IMR-90 (cell line): ENCODE results near the gene TNNI3K. TPM values are rescaled to one million over a fixed set of nuclear protein-coding genes. Genes with fewer than 3 reads are reported as not detected.

Experiments used
- ATAC-seq: fragments of 200-7000 bp; cut with Tn5 transposase; 2 replicates; pipeline ENCODE4 v1.9.1; 2020; ENCODE audit warnings: low read depth, mild to moderate bottlenecking, moderate library complexity
- BruUV-seq: library from RNA; stranded (reverse); fragments of 400-500 nt; replicated peaks from 2 replicates; lab custom pipeline; 2021; lab: Mats Ljungman, UMichigan
- CTCF ChIA-PET: fragments of 300-600 bp; formaldehyde crosslinking; extraction: SDS; loops from one replicate; lab custom pipeline; 2021; ENCODE audit warnings: antibody characterized with exemption; lab: Yijun Ruan, JAX
- POLR2A ChIA-PET: fragments of 300-600 bp; sonication (Branson Sonifier 250); formaldehyde crosslinking; loops from one replicate; lab custom pipeline; 2022; ENCODE audit warnings: antibody characterized with exemption; ENCODE audit not compliant: unreplicated experiment; lab: Charles Lee
- DNase-seq: peaks from one replicate; pipeline ENCODE4 v3.0.0; 2013
- H2AFZ ChIP-seq: replicated peaks from 2 replicates; pipeline ENCODE3; 2013; ENCODE audit warnings: low read length, mild to moderate bottlenecking; ENCODE audit not compliant: poor library complexity
- H2AK5ac ChIP-seq: 2 replicates; pipeline ENCODE4 v1.6.1; 2013; ENCODE audit warnings: low read depth, low read length, inconsistent platforms
- H2AK9ac ChIP-seq: replicated peaks from 2 replicates; pipeline ENCODE3; 2013; ENCODE audit warnings: mild to moderate bottlenecking, low read depth, low read length, moderate library complexity; ENCODE audit not compliant: poor library complexity
- H2BK120ac ChIP-seq: 2 replicates; pipeline ENCODE4 v1.6.1; 2013; ENCODE audit warnings: low read depth, low read length, inconsistent platforms
- H2BK15ac ChIP-seq: 3 replicates; pipeline ENCODE4 v1.6.1; 2013; ENCODE audit warnings: low read depth, low read length, inconsistent platforms
- H2BK20ac ChIP-seq: 2 replicates; pipeline ENCODE4 v1.6.1; 2013; ENCODE audit warnings: low read depth, mild to moderate bottlenecking, inconsistent platforms, low read length, moderate library complexity
- H2BK5ac ChIP-seq: 2 replicates; pipeline ENCODE4 v1.6.1; 2013; ENCODE audit warnings: mild to moderate bottlenecking, low read depth, low read length, inconsistent platforms; ENCODE audit not compliant: poor library complexity, severe bottlenecking
- H3K14ac ChIP-seq: replicated peaks from 2 replicates; pipeline ENCODE4 v1.6.1; 2013; ENCODE audit warnings: low read depth, low read length, inconsistent platforms
- H3K18ac ChIP-seq: 2 replicates; pipeline ENCODE4 v1.6.1; 2013; ENCODE audit warnings: low read depth, low read length, control low read depth
- H3K23ac ChIP-seq: 2 replicates; pipeline ENCODE4 v1.6.1; 2013; ENCODE audit warnings: low read depth, low read length, inconsistent platforms
- H3K27ac ChIP-seq: 2 replicates; pipeline ENCODE4 v1.5.1; 2013; ENCODE audit warnings: mild to moderate bottlenecking, control low read depth, low read length; ENCODE audit not compliant: insufficient read depth
- H3K27me3 ChIP-seq: 2 replicates; pipeline ENCODE4 v1.6.1; 2013; ENCODE audit warnings: low read length; ENCODE audit not compliant: control insufficient read depth, insufficient read depth
- H3K36me3 ChIP-seq: 2 replicates; pipeline ENCODE4 v1.6.1; 2013; ENCODE audit warnings: low read length, mixed read lengths; ENCODE audit not compliant: control insufficient read depth, insufficient read depth
- H3K4ac ChIP-seq: 2 replicates; pipeline ENCODE4 v1.6.1; 2013; ENCODE audit warnings: low read depth, low read length, inconsistent platforms
- H3K4me1 ChIP-seq: 2 replicates; pipeline ENCODE4 v1.6.1; 2013; ENCODE audit warnings: low read length, mixed read lengths; ENCODE audit not compliant: control insufficient read depth, insufficient read depth
- H3K4me2 ChIP-seq: 2 replicates; pipeline ENCODE4 v1.6.1; 2013; ENCODE audit warnings: low read depth, mild to moderate bottlenecking, control low read depth, low read length, moderate library complexity
- H3K4me3 ChIP-seq: 2 replicates; pipeline ENCODE4 v1.5.1; 2013; ENCODE audit warnings: low read depth, mild to moderate bottlenecking, control low read depth, low read length, moderate library complexity; ENCODE audit not compliant: insufficient read depth
- H3K56ac ChIP-seq: 2 replicates; pipeline ENCODE4 v1.6.1; 2013; ENCODE audit warnings: low read length, inconsistent platforms; ENCODE audit not compliant: insufficient read depth; ENCODE audit errors: extremely low read depth
- H3K79me1 ChIP-seq, 2 experiments: 2 replicates each; pipeline ENCODE4 v1.6.1; 2013; ENCODE audit warnings: low read length in 2 of 2, inconsistent platforms in 1 of 2, low read depth in 1 of 2
- H3K9ac ChIP-seq: 2 replicates; pipeline ENCODE4 v1.6.1; 2013; ENCODE audit warnings: low read depth, low read length, control low read depth
- H3K9me1 ChIP-seq: 2 replicates; pipeline ENCODE4 v1.6.1; 2013; ENCODE audit warnings: low read length, inconsistent platforms; ENCODE audit not compliant: insufficient read depth
- H3K9me3 ChIP-seq: 2 replicates; pipeline ENCODE4 v1.6.1; 2013; ENCODE audit warnings: low read length; ENCODE audit not compliant: control insufficient read depth, insufficient read depth
- H4K20me1 ChIP-seq: 2 replicates; pipeline ENCODE4 v1.6.1; 2013; ENCODE audit warnings: low read length, inconsistent platforms; ENCODE audit not compliant: insufficient read depth
- H4K5ac ChIP-seq: 2 replicates; pipeline ENCODE4 v1.6.1; 2013; ENCODE audit warnings: mild to moderate bottlenecking, low read depth, low read length, control low read depth
- H4K8ac ChIP-seq, 2 experiments: 2 replicates each; pipeline ENCODE4 v1.6.1; 2013; ENCODE audit warnings: low read depth in 2 of 2, low read length in 2 of 2, control low read depth in 1 of 2, inconsistent platforms in 1 of 2
- H4K91ac ChIP-seq: 2 replicates; pipeline ENCODE4 v1.6.1; 2013; ENCODE audit warnings: low read depth, low read length, inconsistent platforms; ENCODE audit not compliant: insufficient read depth
- CEBPB ChIP-seq: IDR thresholded peaks from 2 replicates; pipeline ENCODE4 v1.6.1; 2012; ENCODE audit warnings: low read depth, low read length, improper control_type of control experiment
- CHD1 ChIP-seq: IDR thresholded peaks from 2 replicates; pipeline ENCODE4 v1.6.1; 2012; ENCODE audit warnings: low read depth, low read length, improper control_type of control experiment
- FOS ChIP-seq: fragments of 150-350 bp; IDR thresholded peaks from 2 replicates; pipeline ENCODE4 v1.6.1; 2016; ENCODE audit warnings: low read depth, low read length
- MAFK ChIP-seq: IDR thresholded peaks from 2 replicates; pipeline ENCODE4 v1.6.1; 2012; ENCODE audit warnings: low read depth, low read length, improper control_type of control experiment
- RAD21 ChIP-seq: IDR thresholded peaks from 2 replicates; pipeline ENCODE4 v1.6.1; 2012; ENCODE audit warnings: low read length, improper control_type of control experiment
- RCOR1 ChIP-seq: IDR thresholded peaks from 2 replicates; pipeline ENCODE4 v1.6.1; 2012; ENCODE audit warnings: mild to moderate bottlenecking, low read length, improper control_type of control experiment; ENCODE audit not compliant: insufficient replicate concordance
- SMC3 ChIP-seq: fragments of 150-350 bp; IDR thresholded peaks from 2 replicates; pipeline ENCODE4 v1.6.1; 2016; ENCODE audit warnings: low read depth, mild to moderate bottlenecking, antibody characterized with exemption, low read length, moderate library complexity
- WGBS, 2 experiments: methylation state at CpG; one replicate each; pipeline versions ENCODE4 v1.1.5 to v1.1.7; 2013; ENCODE audit warnings: missing lambda C conversion rate in 2 of 2; ENCODE audit not compliant: insufficient read length in 1 of 2; ENCODE audit errors: extremely low coverage in 2 of 2; 5-methylcytosine and 5-hydroxymethylcytosine counted together
- dilution Hi-C: fragments of 300-500 bp; cut with HindIII; formaldehyde crosslinking; loops from one replicate; pipeline ENCODE4 v1.14.3; 2018; ENCODE audit warnings: low sequenced_read_pairs; ENCODE audit not compliant: unreplicated experiment
- in situ Hi-C: fragments of 300-500 bp; cut with MboI; formaldehyde crosslinking; loops from 3 replicates; pipeline ENCODE4 v1.14.3; 2019; ENCODE audit warnings: low sequenced_read_pairs, inconsistent platforms, mixed read lengths
- intact Hi-C: fragments of 100-400 bp; cut with micrococcal nuclease; formaldehyde crosslinking; loops from 2 replicates; pipeline ENCODE4 v1.10.0; 2022
- polyA plus RNA-seq, 3 experiments: library from polyadenylated mRNA; depleted of rRNA; stranded (reverse); fragments of >200 nt; gene quantifications; 2 replicates each; pipeline ENCODE4 v1.2.3, GENCODE V29; 2012; ENCODE audit warnings: low replicate concordance in 1 of 3
- total RNA-seq: library from RNA; depleted of rRNA; stranded (reverse); fragments of >200 nt; gene quantifications from 2 replicates; pipeline ENCODE4 v1.2.3, GENCODE V29; 2012

TNNI3K gene
- total and polyA plus RNA-seq, 2 of the 4 experiments (the other 2 are of a cell fraction): 0.90 to 1.3 TPM

DNA sequence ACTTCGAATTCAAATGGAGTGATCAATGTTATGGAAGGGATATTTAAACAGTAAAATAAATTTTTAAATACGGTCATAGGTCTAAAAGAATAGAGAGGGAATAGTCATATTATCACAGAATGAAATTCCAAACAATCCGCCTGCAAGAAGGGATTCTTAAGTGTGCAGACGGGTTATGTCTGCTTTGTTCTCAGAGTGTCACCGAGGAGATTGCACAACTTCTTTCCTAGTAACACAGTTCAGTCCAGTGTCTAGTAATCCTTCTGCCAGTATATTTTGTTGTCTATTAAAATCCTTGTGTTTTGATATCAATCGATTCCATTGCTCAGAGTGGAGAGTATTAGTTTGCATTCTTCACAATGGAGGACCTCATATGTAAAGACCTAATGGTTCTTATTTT lies 228.8 kb downstream of the TNNI3K start:
- Histone ChIP-seq H2AFZ (no peak overlapping the region), H3K36me3 (no peaks in the 10 kb centered on the region), H2AK9ac (no peak overlapping the region), H4K91ac (no peak overlapping the region), H4K8ac (no peak overlapping the region), H3K56ac (no peak overlapping the region), H2BK120ac (no peak overlapping the region), H3K4me3 (no peak overlapping the region), H2BK15ac (no peak overlapping the region), H3K27ac (no peak overlapping the region), H2BK5ac (peak overlapping the region; percentile 48), H4K20me1 (no peaks in the 10 kb centered on the region), H3K4me2 (no peak overlapping the region), H3K4me1 (peaks cover 2% of the 10 kb centered on the region; the same call in 1 of the 2 replicates), H3K27me3 (no peaks in the 10 kb centered on the region), H3K9me3 (no peaks in the 10 kb centered on the region), H3K18ac (no peak overlapping the region; the same call in 1 of the 2 replicates), H4K5ac (no peak overlapping the region), H3K79me1 (no peaks in the 10 kb centered on the region), H2AK5ac (no peak overlapping the region), H3K14ac (no peak overlapping the region), H3K4ac (no peak overlapping the region), H3K9ac (no peak overlapping the region), H2BK20ac (no peak overlapping the region), H3K9me1 (no peaks in the 10 kb centered on the region), H3K23ac (no peak overlapping the region)
- intact Hi-C loops (loop anchor here (5.0 to 10.0 kb wide), 2 partner anchors 97 to 259 kb away; no protein-coding TSS in a partner anchor), dilution Hi-C loops (no loop called here), in situ Hi-C loops (no loop called here)
- WGBS, 2 experiments: no CpG with 5 or more reads among the region's 6 CpGs
- TF ChIP-seq MAFK (no peak), CHD1 (no peak), SMC3 (no peak), FOS (no peak), RAD21 (no peak), RCOR1 (no peak), CEBPB (peak; percentile 87)
- DNase-seq (no peak), ATAC-seq (no peak)
- no TSS peak for BruUV-seq
- POLR2A ChIA-PET: no interaction called here
- CTCF ChIA-PET: no interaction called here
